ENCODE measurements around the gene ATP6V1F. TPM values are rescaled to one million over a fixed set of nuclear protein-coding genes. Genes with fewer than 3 reads are reported as not detected.

Gene ATP6V1F, protein sequence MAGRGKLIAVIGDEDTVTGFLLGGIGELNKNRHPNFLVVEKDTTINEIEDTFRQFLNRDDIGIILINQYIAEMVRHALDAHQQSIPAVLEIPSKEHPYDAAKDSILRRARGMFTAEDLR
- polyA plus RNA-seq (2012; ENCODE audit: insufficient read depth, insufficient read length, low read depth) = 748 TPM

DNA sequence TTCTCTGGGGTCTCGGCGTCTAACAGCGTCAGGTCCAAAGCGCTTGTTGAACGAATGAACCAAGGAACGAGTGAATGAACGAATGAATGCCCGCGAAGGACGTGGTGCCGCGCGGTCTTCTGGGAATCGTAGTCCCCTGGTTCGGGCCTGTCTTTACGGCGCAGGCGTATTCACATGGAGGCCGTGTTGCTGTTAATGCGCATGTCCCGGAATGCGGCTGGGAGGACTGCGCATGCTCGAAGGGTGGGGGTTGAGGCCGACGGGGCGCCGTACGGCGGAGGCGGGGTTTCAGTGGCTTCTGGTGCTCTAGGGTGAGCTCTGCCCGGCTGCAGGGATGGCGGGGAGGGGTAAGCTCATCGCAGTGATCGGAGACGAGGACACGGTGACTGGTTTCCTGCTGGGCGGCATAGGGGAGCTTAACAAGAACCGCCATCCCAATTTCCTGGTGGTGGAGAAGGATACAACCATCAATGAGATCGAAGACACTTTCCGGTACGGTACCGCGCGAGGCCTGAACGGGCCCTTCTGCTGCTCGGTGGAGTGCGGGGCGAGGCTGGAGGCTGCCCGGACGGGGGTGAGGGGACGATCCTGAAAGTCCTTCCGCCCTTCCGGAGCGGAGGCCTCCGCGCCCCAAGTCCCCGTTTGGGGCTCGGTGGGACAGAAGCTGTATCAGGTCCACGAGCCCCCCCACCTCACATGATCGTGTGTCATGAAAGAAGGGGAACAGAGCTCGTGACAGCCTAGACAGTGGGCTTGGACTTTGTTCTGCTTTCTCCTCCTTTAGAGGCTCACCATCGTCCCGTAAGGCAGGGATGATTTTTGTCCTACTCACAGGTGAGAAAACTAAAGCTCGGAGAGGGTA is at the start of gene ATP6V1F:
Gene ATP6V1F (plus strand): TSS at position 286 of the 862 bp plus-strand sequence. CDS start 49 bp downstream, at position 335.
- Histone ChIP-seq H3K36me3 (peaks cover 13% of the 10 kb centered on the region), H3K9me3 (no peaks in the 10 kb centered on the region), H3K4me1 (peaks cover 9% of the 10 kb centered on the region), H3K4me3 (ENCODE audit: low read depth, low read length) (peak within 1 kb of the TSS; percentile 82), H3K27me3 (no peaks in the 10 kb centered on the region)
- TF ChIP-seq, protein P1, sequence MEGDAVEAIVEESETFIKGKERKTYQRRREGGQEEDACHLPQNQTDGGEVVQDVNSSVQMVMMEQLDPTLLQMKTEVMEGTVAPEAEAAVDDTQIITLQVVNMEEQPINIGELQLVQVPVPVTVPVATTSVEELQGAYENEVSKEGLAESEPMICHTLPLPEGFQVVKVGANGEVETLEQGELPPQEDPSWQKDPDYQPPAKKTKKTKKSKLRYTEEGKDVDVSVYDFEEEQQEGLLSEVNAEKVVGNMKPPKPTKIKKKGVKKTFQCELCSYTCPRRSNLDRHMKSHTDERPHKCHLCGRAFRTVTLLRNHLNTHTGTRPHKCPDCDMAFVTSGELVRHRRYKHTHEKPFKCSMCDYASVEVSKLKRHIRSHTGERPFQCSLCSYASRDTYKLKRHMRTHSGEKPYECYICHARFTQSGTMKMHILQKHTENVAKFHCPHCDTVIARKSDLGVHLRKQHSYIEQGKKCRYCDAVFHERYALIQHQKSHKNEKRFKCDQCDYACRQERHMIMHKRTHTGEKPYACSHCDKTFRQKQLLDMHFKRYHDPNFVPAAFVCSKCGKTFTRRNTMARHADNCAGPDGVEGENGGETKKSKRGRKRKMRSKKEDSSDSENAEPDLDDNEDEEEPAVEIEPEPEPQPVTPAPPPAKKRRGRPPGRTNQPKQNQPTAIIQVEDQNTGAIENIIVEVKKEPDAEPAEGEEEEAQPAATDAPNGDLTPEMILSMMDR (IDR thresholded peaks at IDR 0.05; ENCODE audit: low read depth, low read length) = no peak
- peak; percentile 99 for DNase-seq

DNA sequence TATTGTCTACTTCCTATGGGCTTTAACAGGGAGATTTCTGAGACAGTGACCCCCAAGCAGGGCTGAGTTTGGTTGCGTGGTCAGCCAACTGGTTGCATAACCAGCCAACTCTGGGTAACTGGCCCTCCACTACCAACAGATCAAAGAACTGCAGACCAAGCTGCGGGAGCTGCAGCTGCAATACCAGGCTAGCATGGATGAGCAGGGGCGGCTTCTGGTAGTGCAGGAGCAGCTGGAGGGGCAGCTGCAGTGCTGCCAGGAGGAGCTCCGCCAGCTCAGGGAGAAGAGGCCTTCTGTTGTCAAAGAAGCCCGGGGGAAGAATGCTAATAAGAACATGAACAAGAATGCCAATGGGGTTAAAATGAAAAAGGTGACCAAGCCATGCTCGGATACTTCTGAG is 48.2 kb upstream of the ATP6V1F start:
- H3K36me3 ChIP-seq = peaks cover 52% of the 10 kb centered on the region
- DNase-seq = no peak

DNA sequence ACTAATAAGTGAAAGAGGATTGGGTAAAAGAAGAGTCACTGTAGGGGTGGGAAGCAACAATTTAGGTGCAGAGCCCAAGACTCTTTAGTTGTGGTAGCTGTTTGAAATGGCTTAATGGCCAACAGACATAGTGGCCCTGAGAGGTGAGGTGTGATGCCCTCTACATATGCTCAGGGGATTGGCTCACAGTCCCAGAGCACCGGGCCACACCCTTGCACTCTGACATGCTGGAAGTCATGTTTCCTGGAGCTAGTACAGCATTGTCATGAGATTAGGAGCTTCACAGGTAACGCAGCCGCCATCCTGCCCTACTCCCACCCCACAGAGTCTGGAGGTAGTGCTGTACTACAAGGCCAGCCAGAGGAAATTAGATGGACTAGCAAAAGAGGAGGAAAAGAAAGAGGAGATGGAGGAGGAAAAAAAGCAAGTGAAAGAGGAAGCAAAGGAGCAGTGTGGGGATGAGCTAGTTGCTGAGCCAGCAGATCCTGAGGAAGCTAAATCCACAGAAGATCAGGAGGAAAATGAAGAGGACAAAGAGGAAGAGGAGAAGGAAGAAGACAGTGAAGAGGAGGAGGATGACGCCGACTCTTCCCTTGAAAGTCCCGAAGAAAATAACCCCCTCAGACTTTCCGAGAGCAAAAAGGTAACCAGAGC is 47.2 kb upstream of the ATP6V1F start:
- TF ChIP-seq, protein P1 (IDR thresholded peaks at IDR 0.05; ENCODE audit: low read depth, low read length) = no peak
- Histone ChIP-seq H3K4me1 (no peaks in the 10 kb centered on the region), H3K9me3 (no peaks in the 10 kb centered on the region), H3K27me3 (no peaks in the 10 kb centered on the region), H3K4me3 (ENCODE audit: low read depth, low read length) (no peak overlapping the region), H3K36me3 (peaks cover 45% of the 10 kb centered on the region)
- no peak for DNase-seq

More for the DNA sequence above, 48.2 kb upstream of the ATP6V1F start:
- H3K27me3 ChIP-seq = no peaks in the 10 kb centered on the region
- H3K4me1 ChIP-seq = no peaks in the 10 kb centered on the region
- H3K9me3 ChIP-seq = no peaks in the 10 kb centered on the region
- H3K4me3 ChIP-seq (ENCODE audit: low read depth, low read length) = no peak overlapping the region
- TF ChIP-seq, protein P1 (IDR thresholded peaks at IDR 0.05; ENCODE audit: low read depth, low read length) = no peak

DNA sequence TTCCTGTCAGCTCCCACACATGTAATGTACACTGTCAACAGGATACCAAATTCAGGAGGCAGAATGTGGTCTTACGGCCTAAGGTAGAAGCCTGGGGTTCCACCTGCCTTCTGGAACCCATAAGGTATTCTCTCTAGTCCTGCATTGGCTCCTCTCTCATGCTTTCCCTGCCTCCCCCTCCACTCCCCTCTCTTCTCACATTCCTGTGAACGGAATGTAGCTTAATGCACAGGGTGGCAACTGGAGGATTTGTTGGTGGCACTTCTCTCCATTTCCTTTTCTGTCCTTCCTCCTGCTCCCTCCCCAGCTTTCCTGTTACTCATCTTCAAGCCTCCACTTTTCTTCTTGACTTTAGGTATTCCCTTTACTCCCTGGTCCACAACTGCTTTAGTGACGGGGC is 44.0 kb upstream of the ATP6V1F start:
- H3K4me3 ChIP-seq (ENCODE audit: low read depth, low read length) = no peak overlapping the region
- H3K9me3 ChIP-seq = no peaks in the 10 kb centered on the region
- TF ChIP-seq, protein P1 (IDR thresholded peaks at IDR 0.05; ENCODE audit: low read depth, low read length) = no peak
- no peaks in the 10 kb centered on the region for H3K27me3 ChIP-seq
- DNase-seq = no peak
- H3K36me3 ChIP-seq = peaks cover 19% of the 10 kb centered on the region
- H3K4me1 ChIP-seq = no peaks in the 10 kb centered on the region

DNA sequence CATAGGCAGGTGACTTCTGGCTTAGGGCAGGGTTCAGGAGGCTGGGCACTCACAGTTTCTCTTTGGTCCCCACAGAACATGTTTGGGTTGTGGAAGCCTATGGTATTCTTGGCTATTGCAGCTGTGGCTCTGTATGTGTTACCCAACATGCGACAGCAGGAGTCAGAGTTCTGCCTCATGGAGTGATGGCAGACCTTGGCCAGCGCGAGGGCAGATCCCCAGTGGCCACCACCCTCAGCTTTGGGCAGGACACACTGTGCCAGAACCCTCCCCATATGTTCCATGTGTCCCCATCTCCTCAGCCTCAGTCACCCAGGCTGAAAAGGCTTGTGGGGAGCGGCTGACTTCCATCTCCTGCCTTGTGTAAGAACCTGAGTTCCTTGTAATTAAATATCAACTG is 40.9 kb upstream of the ATP6V1F start:
- Histone ChIP-seq H3K9me3 (no peaks in the 10 kb centered on the region), H3K27me3 (no peaks in the 10 kb centered on the region), H3K4me3 (ENCODE audit: low read depth, low read length) (no peak overlapping the region), H3K4me1 (no peaks in the 10 kb centered on the region), H3K36me3 (peaks cover 10% of the 10 kb centered on the region; the same call in 1 of the 2 replicates)
- TF ChIP-seq, protein P1 (IDR thresholded peaks at IDR 0.05; ENCODE audit: low read depth, low read length) = no peak; the same call in 1 of the 2 replicates
- no peak for DNase-seq
